GM23248 (cell line): ENCODE data around the gene FYB1.

Source experiments
- EZH2 ChIP-seq: fragments of 200-600 bp; sonication (generic); IDR thresholded peaks from 2 replicates; pipeline ENCODE4 v1.6.1; 2018; ENCODE audit warnings: antibody characterized with exemption, mild to moderate bottlenecking; ENCODE audit not compliant: insufficient read depth, poor library complexity, severe bottlenecking
- EZH2phosphoT487 ChIP-seq: fragments of 200-600 bp; sonication (generic); IDR thresholded peaks from 2 replicates; pipeline ENCODE4 v1.6.1; 2018; ENCODE audit warnings: antibody characterized with exemption, moderate library complexity, mild to moderate bottlenecking, low read depth; ENCODE audit not compliant: insufficient read depth

- TF ChIP-seq EZH2 (no peak), EZH2phosphoT487 (no peak)
These were observed 99.3 kb downstream of the FYB1 start for GRCh38 chr5:39120052-39120420.
